Lower lobe of right lung (tissue), 2 donors: ENCODE measurements around the gene TSHZ3. TPM values are rescaled to one million over a fixed set of nuclear protein-coding genes. Genes with fewer than 3 reads are reported as not detected.
A peak's percentile ranks its signal among the peaks of the same experiment; 100 is the strongest.

Experiments
- ATAC-seq, 2 donors: fragments of 200-7000 bp; cut with Tn5 transposase; one replicate each; pipeline ENCODE4 v1.9.1; 2020 to 2022; ENCODE audit warnings: mild to moderate bottlenecking in 2 of 2, moderate library complexity in 2 of 2
- DNase-seq: peaks from one replicate; pipeline ENCODE4 v3.0.0-alpha.2; 2020
- H3K27ac ChIP-seq: fragments of 200-600 bp; one replicate; pipeline ENCODE4 v1.8.0; 2022
- H3K27me3 ChIP-seq: fragments of 200-600 bp; one replicate; pipeline ENCODE4 v1.8.0; 2022; ENCODE audit warnings: low read depth
- H3K36me3 ChIP-seq: fragments of 200-600 bp; one replicate; pipeline ENCODE4 v1.8.0; 2022; ENCODE audit warnings: mild to moderate bottlenecking
- H3K4me1 ChIP-seq: fragments of 200-600 bp; one replicate; pipeline ENCODE4 v1.8.0; 2022
- H3K4me3 ChIP-seq: fragments of 200-600 bp; one replicate; pipeline ENCODE4 v1.8.0; 2022; ENCODE audit warnings: mild to moderate bottlenecking
- H3K9me3 ChIP-seq: fragments of 200-600 bp; one replicate; pipeline ENCODE4 v1.8.0; 2022
- CTCF ChIP-seq: fragments of 200-600 bp; IDR thresholded peaks from one replicate; pipeline ENCODE4 v1.8.0; 2022; ENCODE audit warnings: antibody characterized with exemption, mild to moderate bottlenecking
- intact Hi-C: fragments of 100-400 bp; cut with DNase I; formaldehyde crosslinking; loops from one replicate; pipeline ENCODE4 v1.11.0; 2022
- total RNA-seq: library from RNA; stranded (reverse); fragmentation: NEBNext Ultra II Directional; extraction: Animal tissue kit (Norgen Biotek cat#: 25700); gene quantifications from one replicate; pipeline ENCODE4 v1.2.1, GENCODE V29; 2021
- donor health status: DM: no; HTN: yes; CAD: no; lungs with severe emphysema.

TSHZ3 gene
- total RNA-seq, 1 donor from 2014 or later, result 5.7 TPM

- DNase-seq, result no peak
- H3K4me1 ChIP-seq, result peaks cover 24% of the 10 kb centered on the region
- H3K27ac ChIP-seq, result peak overlapping the region; percentile 31
- H3K27me3 ChIP-seq, result peaks cover 27% of the 10 kb centered on the region
- no peaks in the 10 kb centered on the region for H3K9me3 ChIP-seq
- ATAC-seq, result no peak
- no peak overlapping the region for H3K4me3 ChIP-seq
- TF ChIP-seq CTCF, result no peak
- intact Hi-C loops, result no loop called here
- no peaks in the 10 kb centered on the region for H3K36me3 ChIP-seq
These were observed 1.9 kb downstream of the TSHZ3 start for GRCh38 chr19:31347354-31347753.

GRCh38 chr19:31346184-31347059 is 2.8 kb downstream of the TSHZ3 start:
- ATAC-seq, result no peak
- Histone ChIP-seq H3K4me3 (no peak overlapping the region), H3K36me3 (no peaks in the 10 kb centered on the region), H3K4me1 (peaks cover 15% of the 10 kb centered on the region), H3K27ac (no peak overlapping the region), H3K27me3 (peaks cover 18% of the 10 kb centered on the region), H3K9me3 (no peaks in the 10 kb centered on the region)
- no peak for DNase-seq
- intact Hi-C loops, result no loop called here
- no peak for TF ChIP-seq CTCF

- Histone ChIP-seq H3K27ac (no peak overlapping the region), H3K9me3 (no peaks in the 10 kb centered on the region)
- no peak for ATAC-seq
These were observed 4.8 kb downstream of the TSHZ3 start for GRCh38 chr19:31344403-31344802.

GRCh38 chr19:31342926-31343325 is 6.3 kb downstream of the TSHZ3 start:
- ATAC-seq (no peak), DNase-seq (no peak)
- H3K4me1 ChIP-seq, result peaks cover 26% of the 10 kb centered on the region
- peaks cover 7% of the 10 kb centered on the region for H3K27me3 ChIP-seq
- intact Hi-C loops, result no loop called here
- no peak overlapping the region for H3K4me3 ChIP-seq
- no peak for TF ChIP-seq CTCF
- H3K36me3 ChIP-seq, result no peaks in the 10 kb centered on the region
- H3K27ac ChIP-seq, result no peak overlapping the region
- no peaks in the 10 kb centered on the region for H3K9me3 ChIP-seq

More at GRCh38 chr19:31344403-31344802, 4.8 kb downstream of the TSHZ3 start:
- Histone ChIP-seq H3K27me3 (peaks cover 14% of the 10 kb centered on the region), H3K4me3 (no peak overlapping the region), H3K36me3 (no peaks in the 10 kb centered on the region), H3K4me1 (peaks cover 27% of the 10 kb centered on the region)
- no peak for DNase-seq
- intact Hi-C loops, result no loop called here
- TF ChIP-seq CTCF, result no peak

GRCh38 chr19:31340042-31341025 is 8.9 kb downstream of the TSHZ3 start:
- no peak overlapping the region for H3K4me3 ChIP-seq
- no peaks in the 10 kb centered on the region for H3K36me3 ChIP-seq
- H3K4me1 ChIP-seq, result peaks cover 26% of the 10 kb centered on the region
- ATAC-seq, result peak in 1 of 2 donors; percentile 18
- no peaks in the 10 kb centered on the region for H3K9me3 ChIP-seq
- TF ChIP-seq CTCF, result no peak
- intact Hi-C loops, result no loop called here
- H3K27me3 ChIP-seq, result no peaks in the 10 kb centered on the region
- peak overlapping the region; percentile 26 for H3K27ac ChIP-seq
- DNase-seq, result no peak
